Colonic mucosa (tissue), 4 donors: ENCODE data around the gene M1AP. TPM values are rescaled to one million over a fixed set of nuclear protein-coding genes. Genes with fewer than 3 reads are reported as not detected.
A peak's percentile ranks its signal among the peaks of the same experiment; 100 is the strongest.

Experiments used
- DNase-seq: peaks from one replicate; pipeline ENCODE4 v3.0.0-alpha.2; 2020
- H3K27ac ChIP-seq: fragments of 200-600 bp; one replicate; pipeline ENCODE4 v1.8.0; 2021
- H3K27me3 ChIP-seq: fragments of 200-600 bp; one replicate; pipeline ENCODE4 v1.8.0; 2021
- H3K36me3 ChIP-seq: fragments of 200-600 bp; one replicate; pipeline ENCODE4 v1.8.0; 2021
- H3K4me1 ChIP-seq: fragments of 200-600 bp; one replicate; pipeline ENCODE4 v1.8.0; 2021; ENCODE audit warnings: mild to moderate bottlenecking
- H3K4me3 ChIP-seq: fragments of 200-600 bp; one replicate; pipeline ENCODE4 v1.8.0; 2021
- H3K9ac ChIP-seq, 2 donors: one replicate each; pipeline ENCODE4 v1.7.0; 2013; ENCODE audit warnings: control low read depth in 2 of 2, low read depth in 2 of 2, low read length in 2 of 2
- H3K9me3 ChIP-seq: fragments of 200-600 bp; one replicate; pipeline ENCODE4 v1.8.0; 2021
- intact Hi-C: fragments of 100-400 bp; cut with DNase I; formaldehyde crosslinking; loops from one replicate; pipeline ENCODE4 v1.14.1; 2022
- total RNA-seq, 2 donors: library from RNA; stranded (reverse); fragmentation: NEBNext Ultra II Directional in 1 of 2; extraction: Animal tissue kit (Norgen Biotek cat#: 25700) in 1 of 2; gene quantifications; one replicate each; pipeline ENCODE4 v1.2.1, GENCODE V29; 2021
- TF ChIP-seq, protein P1 (sequence below): fragments of 200-600 bp; IDR thresholded peaks from one replicate; pipeline ENCODE4 v1.8.0; 2022; ENCODE audit warnings: antibody characterized with exemption, mild to moderate bottlenecking
- donor health status: healthy.
- donor health status: DM: no; HTN: no; CAD: no.
- donor health status: DM: no; HTN: no; CAD: no.

M1AP gene
- total RNA-seq, 2 donors from 2014 or later: 0.35 TPM; not detected in 1

DNA sequence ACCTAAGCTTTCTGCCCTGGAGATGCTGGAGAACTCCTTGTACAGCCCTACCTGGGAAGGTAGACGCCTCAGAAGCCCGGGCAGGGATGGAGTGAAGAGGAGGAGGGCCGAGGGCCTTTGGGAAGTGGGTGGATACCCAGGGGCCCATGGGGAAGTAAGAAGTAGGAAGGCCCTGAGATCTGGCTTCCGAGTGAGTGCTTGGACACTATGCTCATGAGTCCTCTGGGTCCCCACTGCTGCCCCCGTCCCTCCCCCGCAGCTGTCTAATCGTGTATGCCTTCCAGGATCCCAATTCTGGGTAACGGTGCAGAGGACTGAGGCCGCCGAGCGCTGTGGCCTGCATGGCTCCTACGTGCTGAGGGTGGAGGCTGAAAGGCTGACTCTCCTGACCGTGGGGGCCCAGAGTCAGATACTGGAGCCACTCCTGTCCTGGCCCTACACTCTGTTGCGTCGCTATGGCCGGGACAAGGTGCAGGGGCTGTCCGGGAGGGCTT is 92.5 kb downstream of the M1AP start:
- intact Hi-C loops: no loop called here
- H3K27ac ChIP-seq: no peak overlapping the region
- H3K27me3 ChIP-seq: no peaks in the 10 kb centered on the region
- DNase-seq: no peak
- H3K4me1 ChIP-seq: no peaks in the 10 kb centered on the region
- H3K36me3 ChIP-seq: no peaks in the 10 kb centered on the region
- no peaks in the 10 kb centered on the region for H3K9me3 ChIP-seq
- TF ChIP-seq, protein P1, sequence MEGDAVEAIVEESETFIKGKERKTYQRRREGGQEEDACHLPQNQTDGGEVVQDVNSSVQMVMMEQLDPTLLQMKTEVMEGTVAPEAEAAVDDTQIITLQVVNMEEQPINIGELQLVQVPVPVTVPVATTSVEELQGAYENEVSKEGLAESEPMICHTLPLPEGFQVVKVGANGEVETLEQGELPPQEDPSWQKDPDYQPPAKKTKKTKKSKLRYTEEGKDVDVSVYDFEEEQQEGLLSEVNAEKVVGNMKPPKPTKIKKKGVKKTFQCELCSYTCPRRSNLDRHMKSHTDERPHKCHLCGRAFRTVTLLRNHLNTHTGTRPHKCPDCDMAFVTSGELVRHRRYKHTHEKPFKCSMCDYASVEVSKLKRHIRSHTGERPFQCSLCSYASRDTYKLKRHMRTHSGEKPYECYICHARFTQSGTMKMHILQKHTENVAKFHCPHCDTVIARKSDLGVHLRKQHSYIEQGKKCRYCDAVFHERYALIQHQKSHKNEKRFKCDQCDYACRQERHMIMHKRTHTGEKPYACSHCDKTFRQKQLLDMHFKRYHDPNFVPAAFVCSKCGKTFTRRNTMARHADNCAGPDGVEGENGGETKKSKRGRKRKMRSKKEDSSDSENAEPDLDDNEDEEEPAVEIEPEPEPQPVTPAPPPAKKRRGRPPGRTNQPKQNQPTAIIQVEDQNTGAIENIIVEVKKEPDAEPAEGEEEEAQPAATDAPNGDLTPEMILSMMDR: no peak
- H3K9ac ChIP-seq: peak overlapping the region; percentile 6 to 96
- H3K4me3 ChIP-seq: peak overlapping the region; percentile 76

DNA sequence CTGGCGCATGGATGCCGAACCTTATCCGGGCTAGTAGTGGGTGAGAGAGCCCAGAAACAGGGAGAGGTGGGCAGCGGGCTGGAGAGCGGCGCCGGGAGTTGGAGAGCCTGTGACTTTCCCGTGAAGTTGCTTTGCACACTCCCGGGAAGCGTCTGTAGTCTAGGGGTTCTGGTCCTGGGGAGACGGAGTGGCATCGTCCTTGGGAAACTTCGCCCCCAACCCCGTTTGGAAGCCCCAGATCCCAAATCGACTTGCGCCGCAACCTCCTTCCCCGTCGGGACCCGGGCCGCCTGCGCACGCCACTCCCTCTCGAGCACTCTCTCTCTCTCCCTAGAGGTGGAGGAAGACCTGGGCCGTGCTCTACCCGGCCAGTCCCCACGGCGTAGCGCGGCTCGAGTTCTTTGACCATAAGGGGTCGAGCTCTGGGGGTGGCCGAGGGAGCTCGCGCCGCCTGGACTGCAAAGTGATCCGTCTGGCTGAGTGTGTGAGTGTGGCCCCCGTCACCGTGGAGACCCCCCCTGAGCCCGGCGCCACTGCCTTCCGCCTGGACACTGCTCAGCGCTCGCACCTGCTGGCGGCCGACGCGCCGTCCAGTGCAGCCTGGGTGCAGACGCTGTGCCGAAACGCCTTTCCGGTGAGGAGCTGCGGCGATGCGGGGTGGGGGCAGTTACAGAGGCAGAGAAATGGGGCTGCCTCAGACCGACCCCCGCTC is 93.2 kb downstream of the M1AP start:
- Histone ChIP-seq H3K27me3 (no peaks in the 10 kb centered on the region), H3K9ac (peak overlapping the region; percentile 84 to 96)
- intact Hi-C loops: no loop called here

DNA sequence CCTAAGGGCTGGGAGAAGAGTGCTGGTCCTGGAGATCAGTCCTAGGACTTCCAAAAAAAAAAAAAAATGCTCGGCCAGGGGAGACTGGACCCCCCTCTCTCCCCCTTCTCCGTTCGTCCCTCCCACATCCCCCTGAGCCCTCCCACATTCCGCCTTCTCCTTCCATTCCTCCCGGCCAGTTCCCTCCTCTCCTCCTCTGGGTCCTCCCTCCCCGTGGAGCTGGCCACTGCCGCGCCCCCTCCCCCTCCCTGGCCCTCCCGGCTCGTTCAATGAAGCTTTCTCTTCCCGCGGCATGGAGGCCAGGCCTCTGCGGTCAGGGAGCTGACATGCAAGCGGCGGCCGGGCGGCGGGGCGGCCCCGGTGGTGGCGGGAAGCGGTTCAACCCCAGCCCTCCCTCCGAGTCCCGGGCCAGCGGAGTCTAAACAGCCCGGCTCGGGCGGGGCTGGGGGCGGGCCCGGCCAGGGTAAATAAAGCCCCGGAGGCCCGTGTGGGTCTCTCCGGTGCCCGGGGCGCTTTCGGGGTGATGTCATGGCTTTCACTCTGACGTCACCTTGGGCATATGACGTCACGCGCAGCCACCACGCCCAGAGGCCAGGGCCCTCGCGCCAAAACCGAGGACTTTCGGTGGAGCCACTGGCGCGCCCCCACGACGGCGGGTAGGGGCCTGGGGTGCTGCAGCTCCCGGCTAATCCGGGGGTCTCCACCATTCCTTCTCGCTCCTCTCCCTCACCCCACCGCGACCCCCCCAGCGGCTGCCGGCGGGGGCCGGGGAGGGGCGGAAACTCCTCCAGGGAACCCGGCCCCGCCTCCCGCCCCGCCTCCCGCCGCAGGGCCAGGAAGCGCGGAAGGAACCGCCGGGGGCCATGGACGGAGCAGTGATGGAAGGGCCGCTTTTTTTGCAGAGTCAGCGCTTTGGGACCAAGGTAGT is 94.0 kb downstream of the M1AP start, which contains the start of the genes DOK1 and LOXL3:
TSS of gene DOK1 (plus strand) at position 829 of the 928 bp plus-strand sequence. CDS start at position 864, 35 bp downstream.
TSS of gene LOXL3 (minus strand) at position 51 of the 928 bp plus-strand sequence. CDS start 1,308 bp downstream, outside the sequence.
- no peaks in the 10 kb centered on the region for H3K27me3 ChIP-seq
- no peaks in the 10 kb centered on the region for H3K4me1 ChIP-seq
- intact Hi-C loops: no loop called here

More for the DNA sequence above, 93.2 kb downstream of the M1AP start:
- H3K9me3 ChIP-seq: no peaks in the 10 kb centered on the region
- H3K4me3 ChIP-seq: peak overlapping the region; percentile 76
- TF ChIP-seq, protein P1: no peak
- DNase-seq: peak; percentile 74
- peak overlapping the region; percentile 62 for H3K27ac ChIP-seq
- H3K4me1 ChIP-seq: no peaks in the 10 kb centered on the region
- H3K36me3 ChIP-seq: no peaks in the 10 kb centered on the region

DNA sequence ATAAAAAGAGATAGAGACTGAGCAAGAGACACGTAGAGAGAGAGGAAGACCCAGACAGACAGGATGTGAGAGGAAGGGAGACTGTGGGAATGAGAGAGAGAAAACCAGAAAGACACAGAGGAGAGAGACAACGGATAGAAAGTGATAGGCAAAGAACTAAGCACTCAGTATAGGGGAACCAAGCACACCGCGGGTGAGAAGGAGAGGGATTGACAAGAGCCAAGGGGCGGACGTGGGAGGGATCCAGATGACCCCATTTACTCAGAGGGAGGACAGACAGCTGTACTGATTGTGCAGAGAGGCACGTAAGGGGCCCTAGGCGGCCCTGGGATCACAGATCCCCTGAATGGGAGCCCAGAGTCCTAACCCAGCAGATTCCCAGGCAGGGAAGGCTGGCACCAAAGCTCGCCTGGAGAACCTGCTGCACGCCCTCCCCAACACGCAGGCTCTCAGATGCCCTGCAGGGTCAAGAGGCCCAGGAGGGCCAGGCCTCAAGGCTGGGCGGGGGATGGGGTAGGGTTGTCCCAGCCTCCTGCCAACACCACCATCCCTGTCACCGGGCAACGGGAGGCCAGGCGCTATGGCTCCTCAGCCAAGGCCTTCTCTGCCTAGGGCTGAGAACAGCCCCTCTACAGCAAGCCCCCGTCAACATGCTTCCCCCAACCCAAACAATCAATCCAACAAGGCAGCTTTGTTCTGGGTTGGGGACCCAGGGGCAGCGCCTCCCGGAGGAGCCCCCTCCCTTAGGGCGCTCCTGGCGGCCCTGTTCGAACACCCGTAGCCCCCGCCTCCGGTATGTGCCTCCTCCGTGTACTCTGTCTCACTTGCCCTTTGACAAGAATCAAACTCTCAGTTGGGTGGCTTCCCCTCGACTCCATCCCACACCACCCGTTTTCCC is 95.0 kb downstream of the M1AP start:
- Histone ChIP-seq H3K27me3 (no peaks in the 10 kb centered on the region), H3K36me3 (no peaks in the 10 kb centered on the region), H3K4me1 (no peaks in the 10 kb centered on the region), H3K27ac (peak overlapping the region; percentile 62), H3K9me3 (no peaks in the 10 kb centered on the region), H3K9ac (peak overlapping the region; percentile 52 to 96), H3K4me3 (peak overlapping the region; percentile 76)
- no peak for DNase-seq
- intact Hi-C loops: no loop called here
- TF ChIP-seq, protein P1: no peak

More for the DNA sequence above, 94.0 kb downstream of the M1AP start, which contains the start of the genes DOK1 and LOXL3:
- Histone ChIP-seq H3K36me3 (no peaks in the 10 kb centered on the region), H3K27ac (peak within 1 kb of the TSS; percentile 62), H3K9ac (peak within 1 kb of the TSS; percentile 84 to 96), H3K9me3 (no peaks in the 10 kb centered on the region), H3K4me3 (peak within 1 kb of the TSS; percentile 76)
- peak; percentile 93 for DNase-seq
- TF ChIP-seq, protein P1: no peak
